ENCODE results near the gene ALG13.
A peak's percentile ranks its signal among the peaks of the same experiment; 100 is the strongest.

The ALG13 gene

DNA sequence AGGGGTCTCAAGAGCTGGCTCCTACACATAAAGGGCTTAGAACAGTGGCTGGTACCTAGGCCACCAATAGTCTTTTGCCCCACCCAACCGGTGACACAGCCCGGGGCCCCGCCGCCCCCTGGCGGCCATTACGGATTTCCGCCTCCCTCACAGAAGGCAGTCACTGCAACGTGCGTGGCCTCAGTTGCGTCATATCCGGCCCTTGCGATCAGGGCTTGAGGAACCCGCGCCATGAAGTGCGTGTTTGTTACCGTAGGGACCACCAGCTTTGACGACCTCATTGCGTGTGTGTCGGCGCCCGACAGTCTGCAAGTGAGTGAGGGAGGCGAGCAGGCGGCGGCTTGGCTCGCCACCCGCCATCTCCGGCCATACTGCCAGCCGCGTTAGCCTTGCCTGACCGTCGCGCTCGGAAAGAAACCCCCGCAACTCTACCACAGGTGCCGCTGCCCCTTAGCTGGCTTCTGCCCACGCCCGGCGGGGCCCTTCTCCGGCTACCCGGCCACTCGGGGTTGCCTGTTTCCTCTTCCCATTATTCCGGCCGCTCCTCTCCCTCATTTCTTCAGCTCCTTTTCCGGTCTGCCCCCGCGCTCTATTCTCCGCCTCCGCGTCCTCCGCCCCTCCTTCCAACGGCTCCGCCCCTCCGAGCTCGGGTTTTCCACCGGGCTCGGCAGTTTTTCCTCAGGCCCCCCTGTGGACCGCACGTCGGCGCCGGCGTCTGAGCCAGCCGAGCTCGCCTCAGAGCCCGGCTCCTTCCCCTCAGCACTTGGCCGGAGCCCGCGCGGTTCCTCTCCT is at the start of gene ALG13 (continued):
- TF ChIP-seq ZNF350 (tag by site-specific recombination; IDR thresholded peaks at IDR 0.05) = no peak
- TF ChIP-seq, protein P1, sequence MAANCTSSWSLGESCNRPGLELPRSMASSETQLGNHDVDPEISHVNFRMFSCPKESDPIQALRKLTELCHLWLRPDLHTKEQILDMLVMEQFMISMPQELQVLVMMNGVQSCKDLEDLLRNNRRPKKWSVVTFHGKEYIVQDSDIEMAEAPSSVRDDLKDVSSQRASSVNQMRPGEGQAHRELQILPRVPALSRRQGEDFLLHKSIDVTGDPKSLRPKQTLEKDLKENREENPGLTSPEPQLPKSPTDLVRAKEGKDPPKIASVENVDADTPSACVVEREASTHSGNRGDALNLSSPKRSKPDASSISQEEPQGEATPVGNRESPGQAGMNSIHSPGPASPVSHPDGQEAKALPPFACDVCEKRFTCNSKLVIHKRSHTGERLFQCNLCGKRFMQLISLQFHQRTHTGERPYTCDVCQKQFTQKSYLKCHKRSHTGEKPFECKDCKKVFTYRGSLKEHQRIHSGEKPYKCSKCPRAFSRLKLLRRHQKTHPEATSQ (tag by site-specific recombination; IDR thresholded peaks at IDR 0.05) = no peak
- no peak for TF ChIP-seq ZNF211 (tag by site-specific recombination; IDR thresholded peaks at IDR 0.05; ENCODE audit: low read depth)
- TF ChIP-seq ZNF837 (tag by site-specific recombination; IDR thresholded peaks at IDR 0.05) = no peak
- TF ChIP-seq MZF1 (tag by site-specific recombination; IDR thresholded peaks at IDR 0.05; ENCODE audit: borderline replicate concordance) = no peak
- no peak for TF ChIP-seq ZNF555 (tag by site-specific recombination; conservative IDR thresholded peaks at IDR 0.05)
- TF ChIP-seq, protein P2, sequence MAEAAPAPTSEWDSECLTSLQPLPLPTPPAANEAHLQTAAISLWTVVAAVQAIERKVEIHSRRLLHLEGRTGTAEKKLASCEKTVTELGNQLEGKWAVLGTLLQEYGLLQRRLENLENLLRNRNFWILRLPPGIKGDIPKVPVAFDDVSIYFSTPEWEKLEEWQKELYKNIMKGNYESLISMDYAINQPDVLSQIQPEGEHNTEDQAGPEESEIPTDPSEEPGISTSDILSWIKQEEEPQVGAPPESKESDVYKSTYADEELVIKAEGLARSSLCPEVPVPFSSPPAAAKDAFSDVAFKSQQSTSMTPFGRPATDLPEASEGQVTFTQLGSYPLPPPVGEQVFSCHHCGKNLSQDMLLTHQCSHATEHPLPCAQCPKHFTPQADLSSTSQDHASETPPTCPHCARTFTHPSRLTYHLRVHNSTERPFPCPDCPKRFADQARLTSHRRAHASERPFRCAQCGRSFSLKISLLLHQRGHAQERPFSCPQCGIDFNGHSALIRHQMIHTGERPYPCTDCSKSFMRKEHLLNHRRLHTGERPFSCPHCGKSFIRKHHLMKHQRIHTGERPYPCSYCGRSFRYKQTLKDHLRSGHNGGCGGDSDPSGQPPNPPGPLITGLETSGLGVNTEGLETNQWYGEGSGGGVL (tag by site-specific recombination; IDR thresholded peaks at IDR 0.05) = no peak
- TF ChIP-seq ZNF48 (tag by site-specific recombination; IDR thresholded peaks at IDR 0.05) = no peak
- TF ChIP-seq, protein P3, sequence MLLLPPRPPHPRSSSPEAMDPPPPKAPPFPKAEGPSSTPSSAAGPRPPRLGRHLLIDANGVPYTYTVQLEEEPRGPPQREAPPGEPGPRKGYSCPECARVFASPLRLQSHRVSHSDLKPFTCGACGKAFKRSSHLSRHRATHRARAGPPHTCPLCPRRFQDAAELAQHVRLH (tag by site-specific recombination; IDR thresholded peaks at IDR 0.05) = no peak; the same call in 1 of the 2 replicates
- TF ChIP-seq ZNF514 (tag by site-specific recombination; IDR thresholded peaks at IDR 0.05) = no peak
- TF ChIP-seq ZNF24 (tag by site-specific recombination; IDR thresholded peaks at IDR 0.05) = peak; percentile 92
- TF ChIP-seq, protein P4, sequence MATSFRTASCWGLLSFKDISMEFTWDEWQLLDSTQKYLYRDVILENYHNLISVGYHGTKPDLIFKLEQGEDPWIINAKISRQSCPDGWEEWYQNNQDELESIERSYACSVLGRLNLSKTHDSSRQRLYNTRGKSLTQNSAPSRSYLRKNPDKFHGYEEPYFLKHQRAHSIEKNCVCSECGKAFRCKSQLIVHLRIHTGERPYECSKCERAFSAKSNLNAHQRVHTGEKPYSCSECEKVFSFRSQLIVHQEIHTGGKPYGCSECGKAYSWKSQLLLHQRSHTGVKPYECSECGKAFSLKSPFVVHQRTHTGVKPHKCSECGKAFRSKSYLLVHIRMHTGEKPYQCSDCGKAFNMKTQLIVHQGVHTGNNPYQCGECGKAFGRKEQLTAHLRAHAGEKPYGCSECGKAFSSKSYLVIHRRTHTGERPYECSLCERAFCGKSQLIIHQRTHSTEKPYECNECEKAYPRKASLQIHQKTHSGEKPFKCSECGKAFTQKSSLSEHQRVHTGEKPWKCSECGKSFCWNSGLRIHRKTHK (tag by site-specific recombination; IDR thresholded peaks at IDR 0.05) = no peak
- no peak for TF ChIP-seq ZNF521 (tag by site-specific recombination; IDR thresholded peaks at IDR 0.05)
- no peak for TF ChIP-seq SCRT1 (tag by site-specific recombination; IDR thresholded peaks at IDR 0.05; ENCODE audit: borderline replicate concordance)
- TF ChIP-seq, protein P5, sequence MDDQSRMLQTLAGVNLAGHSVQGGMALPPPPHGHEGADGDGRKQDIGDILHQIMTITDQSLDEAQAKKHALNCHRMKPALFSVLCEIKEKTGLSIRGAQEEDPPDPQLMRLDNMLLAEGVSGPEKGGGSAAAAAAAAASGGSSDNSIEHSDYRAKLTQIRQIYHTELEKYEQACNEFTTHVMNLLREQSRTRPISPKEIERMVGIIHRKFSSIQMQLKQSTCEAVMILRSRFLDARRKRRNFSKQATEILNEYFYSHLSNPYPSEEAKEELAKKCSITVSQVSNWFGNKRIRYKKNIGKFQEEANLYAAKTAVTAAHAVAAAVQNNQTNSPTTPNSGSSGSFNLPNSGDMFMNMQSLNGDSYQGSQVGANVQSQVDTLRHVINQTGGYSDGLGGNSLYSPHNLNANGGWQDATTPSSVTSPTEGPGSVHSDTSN (CRISPR knock-in tag; IDR thresholded peaks at IDR 0.05) = no peak; the same call in 1 of the 2 replicates
- TF ChIP-seq MYNN (tag by site-specific recombination; IDR thresholded peaks at IDR 0.05; ENCODE audit: borderline replicate concordance) = no peak
- no peak for TF ChIP-seq ZNF292 (tag by site-specific recombination; IDR thresholded peaks at IDR 0.05; ENCODE audit: borderline replicate concordance, low read depth)
- TF ChIP-seq, protein P6, sequence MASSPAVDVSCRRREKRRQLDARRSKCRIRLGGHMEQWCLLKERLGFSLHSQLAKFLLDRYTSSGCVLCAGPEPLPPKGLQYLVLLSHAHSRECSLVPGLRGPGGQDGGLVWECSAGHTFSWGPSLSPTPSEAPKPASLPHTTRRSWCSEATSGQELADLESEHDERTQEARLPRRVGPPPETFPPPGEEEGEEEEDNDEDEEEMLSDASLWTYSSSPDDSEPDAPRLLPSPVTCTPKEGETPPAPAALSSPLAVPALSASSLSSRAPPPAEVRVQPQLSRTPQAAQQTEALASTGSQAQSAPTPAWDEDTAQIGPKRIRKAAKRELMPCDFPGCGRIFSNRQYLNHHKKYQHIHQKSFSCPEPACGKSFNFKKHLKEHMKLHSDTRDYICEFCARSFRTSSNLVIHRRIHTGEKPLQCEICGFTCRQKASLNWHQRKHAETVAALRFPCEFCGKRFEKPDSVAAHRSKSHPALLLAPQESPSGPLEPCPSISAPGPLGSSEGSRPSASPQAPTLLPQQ (tag by site-specific recombination; IDR thresholded peaks at IDR 0.05) = peak; percentile 88
- TF ChIP-seq, protein P7, sequence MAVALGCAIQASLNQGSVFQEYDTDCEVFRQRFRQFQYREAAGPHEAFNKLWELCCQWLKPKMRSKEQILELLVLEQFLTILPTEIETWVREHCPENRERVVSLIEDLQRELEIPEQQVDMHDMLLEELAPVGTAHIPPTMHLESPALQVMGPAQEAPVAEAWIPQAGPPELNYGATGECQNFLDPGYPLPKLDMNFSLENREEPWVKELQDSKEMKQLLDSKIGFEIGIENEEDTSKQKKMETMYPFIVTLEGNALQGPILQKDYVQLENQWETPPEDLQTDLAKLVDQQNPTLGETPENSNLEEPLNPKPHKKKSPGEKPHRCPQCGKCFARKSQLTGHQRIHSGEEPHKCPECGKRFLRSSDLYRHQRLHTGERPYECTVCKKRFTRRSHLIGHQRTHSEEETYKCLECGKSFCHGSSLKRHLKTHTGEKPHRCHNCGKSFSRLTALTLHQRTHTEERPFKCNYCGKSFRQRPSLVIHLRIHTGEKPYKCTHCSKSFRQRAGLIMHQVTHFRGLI (tag by site-specific recombination; IDR thresholded peaks at IDR 0.05) = no peak
- no peak; the same call in 1 of the 2 replicates for TF ChIP-seq ZNF394 (tag by site-specific recombination; IDR thresholded peaks at IDR 0.05; ENCODE audit: borderline replicate concordance)
- TF ChIP-seq, protein P8, sequence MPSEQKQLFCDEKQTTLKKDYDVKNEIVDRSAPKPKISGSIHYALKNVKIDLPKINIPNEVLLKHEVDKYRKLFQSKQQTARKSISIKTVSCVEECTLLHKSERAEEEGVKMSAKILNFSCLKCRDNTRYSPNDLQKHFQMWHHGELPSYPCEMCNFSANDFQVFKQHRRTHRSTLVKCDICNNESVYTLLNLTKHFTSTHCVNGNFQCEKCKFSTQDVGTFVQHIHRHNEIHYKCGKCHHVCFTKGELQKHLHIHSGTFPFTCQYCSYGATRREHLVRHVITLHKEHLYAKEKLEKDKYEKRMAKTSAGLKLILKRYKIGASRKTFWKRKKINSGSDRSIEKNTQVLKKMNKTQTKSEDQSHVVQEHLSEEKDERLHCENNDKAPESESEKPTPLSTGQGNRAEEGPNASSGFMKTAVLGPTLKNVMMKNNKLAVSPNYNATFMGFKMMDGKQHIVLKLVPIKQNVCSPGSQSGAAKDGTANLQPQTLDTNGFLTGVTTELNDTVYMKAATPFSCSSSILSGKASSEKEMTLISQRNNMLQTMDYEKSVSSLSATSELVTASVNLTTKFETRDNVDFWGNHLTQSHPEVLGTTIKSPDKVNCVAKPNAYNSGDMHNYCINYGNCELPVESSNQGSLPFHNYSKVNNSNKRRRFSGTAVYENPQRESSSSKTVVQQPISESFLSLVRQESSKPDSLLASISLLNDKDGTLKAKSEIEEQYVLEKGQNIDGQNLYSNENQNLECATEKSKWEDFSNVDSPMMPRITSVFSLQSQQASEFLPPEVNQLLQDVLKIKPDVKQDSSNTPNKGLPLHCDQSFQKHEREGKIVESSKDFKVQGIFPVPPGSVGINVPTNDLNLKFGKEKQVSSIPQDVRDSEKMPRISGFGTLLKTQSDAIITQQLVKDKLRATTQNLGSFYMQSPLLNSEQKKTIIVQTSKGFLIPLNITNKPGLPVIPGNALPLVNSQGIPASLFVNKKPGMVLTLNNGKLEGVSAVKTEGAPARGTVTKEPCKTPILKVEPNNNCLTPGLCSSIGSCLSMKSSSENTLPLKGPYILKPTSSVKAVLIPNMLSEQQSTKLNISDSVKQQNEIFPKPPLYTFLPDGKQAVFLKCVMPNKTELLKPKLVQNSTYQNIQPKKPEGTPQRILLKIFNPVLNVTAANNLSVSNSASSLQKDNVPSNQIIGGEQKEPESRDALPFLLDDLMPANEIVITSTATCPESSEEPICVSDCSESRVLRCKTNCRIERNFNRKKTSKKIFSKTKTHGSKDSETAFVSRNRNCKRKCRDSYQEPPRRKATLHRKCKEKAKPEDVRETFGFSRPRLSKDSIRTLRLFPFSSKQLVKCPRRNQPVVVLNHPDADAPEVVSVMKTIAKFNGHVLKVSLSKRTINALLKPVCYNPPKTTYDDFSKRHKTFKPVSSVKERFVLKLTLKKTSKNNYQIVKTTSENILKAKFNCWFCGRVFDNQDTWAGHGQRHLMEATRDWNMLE (tag by site-specific recombination; conservative IDR thresholded peaks at IDR 0.05; ENCODE audit: low read depth) = peak; percentile 84
- no peak for TF ChIP-seq ZNF155 (tag by site-specific recombination; IDR thresholded peaks at IDR 0.05)
- peak; percentile 65 for TF ChIP-seq KLF16 (tag by site-specific recombination; IDR thresholded peaks at IDR 0.05)
- no peak for TF ChIP-seq ZNF132 (tag by site-specific recombination; IDR thresholded peaks at IDR 0.05; ENCODE audit: borderline replicate concordance)

Measured in HEK293 (cell line).